ENCODE data around the gene SORBS1.

SORBS1 gene

GRCh38 chr10:95511314-95511713 lies 49.9 kb downstream of the SORBS1 start:
- no peak for DNase-seq

- DNase-seq = no peak
Measured at GRCh38 chr10:95509251-95509650, 51.9 kb downstream of the SORBS1 start.

- DNase-seq = no peak
Measured at GRCh38 chr10:95508730-95509129, 52.4 kb downstream of the SORBS1 start.

- DNase-seq = no peak
Measured at GRCh38 chr10:95506056-95506737, 55.0 kb downstream of the SORBS1 start.

GRCh38 chr10:95505641-95506040 lies 55.5 kb downstream of the SORBS1 start:
- no peak for DNase-seq

GRCh38 chr10:95505084-95505610 lies 56.0 kb downstream of the SORBS1 start:
- no peak for DNase-seq

GRCh38 chr10:95504246-95504691 lies 56.9 kb downstream of the SORBS1 start:
- no peak for DNase-seq

- DNase-seq = no peak
Measured at GRCh38 chr10:95503526-95503925, 57.6 kb downstream of the SORBS1 start.

GRCh38 chr10:95503001-95503400 lies 58.2 kb downstream of the SORBS1 start:
- DNase-seq = no peak

GRCh38 chr10:95502377-95502776 lies 58.8 kb downstream of the SORBS1 start:
- no peak for DNase-seq

- no peak for DNase-seq
Measured at GRCh38 chr10:95501203-95502094, 59.7 kb downstream of the SORBS1 start.

GRCh38 chr10:95500649-95501048 lies 60.5 kb downstream of the SORBS1 start:
- no peak for DNase-seq

- DNase-seq = no peak
Measured at GRCh38 chr10:95500097-95500496, 61.1 kb downstream of the SORBS1 start.

- DNase-seq = no peak
Measured at GRCh38 chr10:95499482-95499989, 61.6 kb downstream of the SORBS1 start.

GRCh38 chr10:95496951-95497350 lies 64.2 kb downstream of the SORBS1 start:
- DNase-seq = no peak

- DNase-seq = no peak
Measured at GRCh38 chr10:95496246-95496911, 64.8 kb downstream of the SORBS1 start.

GRCh38 chr10:95493862-95494261 lies 67.3 kb downstream of the SORBS1 start:
- DNase-seq = no peak

GRCh38 chr10:95487994-95488393 lies 73.2 kb downstream of the SORBS1 start:
- no peak for DNase-seq

GRCh38 chr10:95485056-95485844 lies 75.9 kb downstream of the SORBS1 start:
- DNase-seq = no peak

GRCh38 chr10:95482501-95483233 lies 78.5 kb downstream of the SORBS1 start:
- DNase-seq = no peak

GRCh38 chr10:95480901-95481491 lies 80.2 kb downstream of the SORBS1 start:
- no peak for DNase-seq
